ENCODE measurements around the gene ARMS2.

ARMS2 gene

DNA sequence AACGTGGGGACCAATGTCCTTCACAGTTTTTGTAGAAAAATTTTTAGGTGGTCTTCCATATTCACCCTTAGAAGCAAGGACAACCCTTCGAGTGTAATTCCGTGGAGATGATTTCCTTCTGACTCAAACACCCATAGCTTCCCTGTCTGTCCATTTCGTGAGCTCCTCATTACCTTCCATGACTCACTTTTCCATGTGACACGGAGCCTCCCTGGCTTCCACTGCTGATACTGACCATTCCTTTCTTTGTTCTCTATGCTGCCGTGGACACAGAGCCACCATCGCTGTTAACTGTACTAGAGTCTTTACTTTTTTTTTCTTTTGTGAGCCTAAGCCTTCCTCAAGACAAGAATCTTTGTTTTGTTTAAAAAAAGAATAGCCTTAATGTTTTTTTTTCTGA, 12.5 kb upstream of the ARMS2 start:
- TF ChIP-seq ZNF8 (CRISPR knock-in tag; IDR thresholded peaks at IDR 0.05) (no peak), ARNTL (CRISPR knock-in tag; IDR thresholded peaks at IDR 0.05; ENCODE audit: borderline replicate concordance, low read depth) (no peak), ZFP3 (CRISPR knock-in tag; IDR thresholded peaks at IDR 0.05) (no peak), RARB (CRISPR knock-in tag; IDR thresholded peaks at IDR 0.05) (no peak), BACH2 (CRISPR knock-in tag; IDR thresholded peaks at IDR 0.05; ENCODE audit: borderline replicate concordance) (no peak)
- peak; percentile 88 for ATAC-seq

DNA sequence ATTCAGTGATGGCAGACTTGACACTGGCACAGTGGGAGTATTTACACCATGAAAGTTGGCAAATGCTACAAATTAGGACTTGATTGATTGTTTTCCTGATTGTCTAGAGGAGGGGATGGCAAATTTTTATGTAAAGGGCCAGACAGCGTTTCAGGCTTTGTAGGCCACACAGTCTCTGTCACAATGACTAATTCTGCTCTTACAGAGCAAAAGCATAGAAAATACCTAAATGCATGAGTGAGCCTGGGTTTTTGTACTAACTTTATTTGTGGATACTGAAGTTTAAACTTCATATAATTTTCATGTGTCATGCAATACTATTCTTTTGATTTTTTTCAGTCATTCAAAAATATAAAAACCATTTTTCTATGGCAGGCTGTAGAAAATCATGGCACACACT, 9.0 kb upstream of the ARMS2 start:
- ATAC-seq: no peak
- TF ChIP-seq, protein P1, sequence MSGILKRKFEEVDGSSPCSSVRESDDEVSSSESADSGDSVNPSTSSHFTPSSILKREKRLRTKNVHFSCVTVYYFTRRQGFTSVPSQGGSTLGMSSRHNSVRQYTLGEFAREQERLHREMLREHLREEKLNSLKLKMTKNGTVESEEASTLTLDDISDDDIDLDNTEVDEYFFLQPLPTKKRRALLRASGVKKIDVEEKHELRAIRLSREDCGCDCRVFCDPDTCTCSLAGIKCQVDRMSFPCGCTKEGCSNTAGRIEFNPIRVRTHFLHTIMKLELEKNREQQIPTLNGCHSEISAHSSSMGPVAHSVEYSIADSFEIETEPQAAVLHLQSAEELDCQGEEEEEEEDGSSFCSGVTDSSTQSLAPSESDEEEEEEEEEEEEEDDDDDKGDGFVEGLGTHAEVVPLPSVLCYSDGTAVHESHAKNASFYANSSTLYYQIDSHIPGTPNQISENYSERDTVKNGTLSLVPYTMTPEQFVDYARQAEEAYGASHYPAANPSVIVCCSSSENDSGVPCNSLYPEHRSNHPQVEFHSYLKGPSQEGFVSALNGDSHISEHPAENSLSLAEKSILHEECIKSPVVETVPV (CRISPR knock-in tag; IDR thresholded peaks at IDR 0.05): no peak
- TF ChIP-seq ARNTL (CRISPR knock-in tag; IDR thresholded peaks at IDR 0.05; ENCODE audit: borderline replicate concordance, low read depth) (no peak), TOX (CRISPR knock-in tag; IDR thresholded peaks at IDR 0.05; ENCODE audit: borderline replicate concordance) (no peak), ZNF70 (CRISPR knock-in tag; IDR thresholded peaks at IDR 0.05) (no peak), ZNF565 (CRISPR knock-in tag; conservative IDR thresholded peaks at IDR 0.05; ENCODE audit: low read depth) (no peak), ZFP30 (CRISPR knock-in tag; IDR thresholded peaks at IDR 0.05) (no peak), BACH2 (CRISPR knock-in tag; IDR thresholded peaks at IDR 0.05; ENCODE audit: borderline replicate concordance) (no peak), GLIS3 (CRISPR knock-in tag; IDR thresholded peaks at IDR 0.05) (no peak), ESRRG (CRISPR knock-in tag; IDR thresholded peaks at IDR 0.05) (no peak), ZFP3 (CRISPR knock-in tag; IDR thresholded peaks at IDR 0.05) (no peak)

DNA sequence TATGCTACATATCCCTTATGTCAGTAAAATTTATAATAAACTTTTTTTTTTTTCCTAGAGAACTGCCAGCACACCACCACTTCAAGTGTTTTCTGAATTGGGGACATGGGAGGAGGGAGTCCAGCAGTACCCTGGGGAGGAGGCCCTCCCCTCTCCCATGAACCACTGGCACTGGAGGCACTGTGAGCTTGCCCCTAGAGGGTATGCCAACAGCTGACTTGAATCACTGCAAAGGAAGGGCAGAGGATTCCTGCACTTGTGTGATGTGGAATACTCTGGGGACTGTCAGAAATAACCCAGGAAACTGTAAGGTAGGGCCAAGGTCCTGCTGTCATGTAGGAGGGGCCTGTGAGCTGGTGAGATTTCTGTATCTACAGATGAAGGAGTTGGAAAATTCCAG, 8.5 kb upstream of the ARMS2 start:
- TF ChIP-seq PPARA (CRISPR knock-in tag; IDR thresholded peaks at IDR 0.05; ENCODE audit: borderline replicate concordance) (no peak), ZC3H10 (CRISPR knock-in tag; IDR thresholded peaks at IDR 0.05) (no peak), ZNF70 (CRISPR knock-in tag; IDR thresholded peaks at IDR 0.05) (no peak), CSDC2 (CRISPR knock-in tag; IDR thresholded peaks at IDR 0.05) (no peak)
- TF ChIP-seq, protein P2, sequence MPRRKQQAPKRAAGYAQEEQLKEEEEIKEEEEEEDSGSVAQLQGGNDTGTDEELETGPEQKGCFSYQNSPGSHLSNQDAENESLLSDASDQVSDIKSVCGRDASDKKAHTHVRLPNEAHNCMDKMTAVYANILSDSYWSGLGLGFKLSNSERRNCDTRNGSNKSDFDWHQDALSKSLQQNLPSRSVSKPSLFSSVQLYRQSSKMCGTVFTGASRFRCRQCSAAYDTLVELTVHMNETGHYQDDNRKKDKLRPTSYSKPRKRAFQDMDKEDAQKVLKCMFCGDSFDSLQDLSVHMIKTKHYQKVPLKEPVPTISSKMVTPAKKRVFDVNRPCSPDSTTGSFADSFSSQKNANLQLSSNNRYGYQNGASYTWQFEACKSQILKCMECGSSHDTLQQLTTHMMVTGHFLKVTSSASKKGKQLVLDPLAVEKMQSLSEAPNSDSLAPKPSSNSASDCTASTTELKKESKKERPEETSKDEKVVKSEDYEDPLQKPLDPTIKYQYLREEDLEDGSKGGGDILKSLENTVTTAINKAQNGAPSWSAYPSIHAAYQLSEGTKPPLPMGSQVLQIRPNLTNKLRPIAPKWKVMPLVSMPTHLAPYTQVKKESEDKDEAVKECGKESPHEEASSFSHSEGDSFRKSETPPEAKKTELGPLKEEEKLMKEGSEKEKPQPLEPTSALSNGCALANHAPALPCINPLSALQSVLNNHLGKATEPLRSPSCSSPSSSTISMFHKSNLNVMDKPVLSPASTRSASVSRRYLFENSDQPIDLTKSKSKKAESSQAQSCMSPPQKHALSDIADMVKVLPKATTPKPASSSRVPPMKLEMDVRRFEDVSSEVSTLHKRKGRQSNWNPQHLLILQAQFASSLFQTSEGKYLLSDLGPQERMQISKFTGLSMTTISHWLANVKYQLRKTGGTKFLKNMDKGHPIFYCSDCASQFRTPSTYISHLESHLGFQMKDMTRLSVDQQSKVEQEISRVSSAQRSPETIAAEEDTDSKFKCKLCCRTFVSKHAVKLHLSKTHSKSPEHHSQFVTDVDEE (CRISPR knock-in tag; IDR thresholded peaks at IDR 0.05): no peak
- ATAC-seq: no peak

DNA sequence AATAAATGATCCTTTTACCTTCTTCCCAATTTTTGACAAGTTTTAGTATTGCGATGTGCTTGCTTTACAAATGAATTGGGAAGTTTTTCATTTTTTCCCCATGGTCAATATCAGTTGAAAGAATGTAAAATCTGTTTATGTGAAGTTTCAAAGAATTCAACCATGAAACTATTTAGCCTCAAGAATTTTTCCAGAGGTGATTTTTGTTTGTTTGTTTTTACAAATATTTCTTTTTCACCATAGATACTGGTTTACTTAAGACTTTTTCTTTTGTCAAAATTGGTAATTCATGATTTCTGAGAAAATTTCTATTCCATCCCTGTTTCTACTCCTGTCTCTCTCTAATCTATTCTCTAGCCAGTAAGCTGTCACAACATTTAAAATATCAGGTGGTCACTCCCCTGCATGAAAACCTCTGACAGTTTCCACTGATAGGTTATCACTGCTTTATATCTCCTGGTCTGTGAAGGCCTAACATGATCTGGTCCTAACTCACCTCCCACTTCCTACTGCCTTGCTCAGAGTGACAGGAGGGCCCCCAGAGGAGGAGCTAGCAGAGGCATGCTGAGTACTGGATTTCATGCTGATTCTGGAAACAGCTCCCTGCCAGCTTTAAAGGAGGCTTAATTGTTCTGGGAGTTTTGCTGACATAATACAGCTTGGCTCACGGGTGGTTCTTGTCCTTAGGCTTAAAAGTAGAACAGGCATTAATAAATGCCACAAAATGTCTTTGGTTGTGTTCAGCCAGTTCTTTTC, 7.6 kb upstream of the ARMS2 start:
- no peak for ATAC-seq

More for the DNA sequence above, 7.6 kb upstream of the ARMS2 start:
- TF ChIP-seq, protein P3, sequence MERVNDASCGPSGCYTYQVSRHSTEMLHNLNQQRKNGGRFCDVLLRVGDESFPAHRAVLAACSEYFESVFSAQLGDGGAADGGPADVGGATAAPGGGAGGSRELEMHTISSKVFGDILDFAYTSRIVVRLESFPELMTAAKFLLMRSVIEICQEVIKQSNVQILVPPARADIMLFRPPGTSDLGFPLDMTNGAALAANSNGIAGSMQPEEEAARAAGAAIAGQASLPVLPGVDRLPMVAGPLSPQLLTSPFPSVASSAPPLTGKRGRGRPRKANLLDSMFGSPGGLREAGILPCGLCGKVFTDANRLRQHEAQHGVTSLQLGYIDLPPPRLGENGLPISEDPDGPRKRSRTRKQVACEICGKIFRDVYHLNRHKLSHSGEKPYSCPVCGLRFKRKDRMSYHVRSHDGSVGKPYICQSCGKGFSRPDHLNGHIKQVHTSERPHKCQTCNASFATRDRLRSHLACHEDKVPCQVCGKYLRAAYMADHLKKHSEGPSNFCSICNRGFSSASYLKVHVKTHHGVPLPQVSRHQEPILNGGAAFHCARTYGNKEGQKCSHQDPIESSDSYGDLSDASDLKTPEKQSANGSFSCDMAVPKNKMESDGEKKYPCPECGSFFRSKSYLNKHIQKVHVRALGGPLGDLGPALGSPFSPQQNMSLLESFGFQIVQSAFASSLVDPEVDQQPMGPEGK (CRISPR knock-in tag; IDR thresholded peaks at IDR 0.05; ENCODE audit: borderline replicate concordance): no peak
- TF ChIP-seq OSR1 (CRISPR knock-in tag; IDR thresholded peaks at IDR 0.05) (no peak), SNAI2 (CRISPR knock-in tag; IDR thresholded peaks at IDR 0.05) (no peak), TOX (CRISPR knock-in tag; IDR thresholded peaks at IDR 0.05; ENCODE audit: borderline replicate concordance) (no peak), GLIS3 (CRISPR knock-in tag; IDR thresholded peaks at IDR 0.05) (no peak), ZC3H10 (CRISPR knock-in tag; IDR thresholded peaks at IDR 0.05) (no peak), CSDC2 (CRISPR knock-in tag; IDR thresholded peaks at IDR 0.05) (no peak), ZNF8 (CRISPR knock-in tag; IDR thresholded peaks at IDR 0.05) (no peak), RARB (CRISPR knock-in tag; IDR thresholded peaks at IDR 0.05) (no peak), ZFP3 (CRISPR knock-in tag; IDR thresholded peaks at IDR 0.05) (no peak), PPARA (CRISPR knock-in tag; IDR thresholded peaks at IDR 0.05; ENCODE audit: borderline replicate concordance) (no peak), BACH2 (CRISPR knock-in tag; IDR thresholded peaks at IDR 0.05; ENCODE audit: borderline replicate concordance) (no peak), ZNF70 (CRISPR knock-in tag; IDR thresholded peaks at IDR 0.05) (no peak)
- TF ChIP-seq, protein P4, sequence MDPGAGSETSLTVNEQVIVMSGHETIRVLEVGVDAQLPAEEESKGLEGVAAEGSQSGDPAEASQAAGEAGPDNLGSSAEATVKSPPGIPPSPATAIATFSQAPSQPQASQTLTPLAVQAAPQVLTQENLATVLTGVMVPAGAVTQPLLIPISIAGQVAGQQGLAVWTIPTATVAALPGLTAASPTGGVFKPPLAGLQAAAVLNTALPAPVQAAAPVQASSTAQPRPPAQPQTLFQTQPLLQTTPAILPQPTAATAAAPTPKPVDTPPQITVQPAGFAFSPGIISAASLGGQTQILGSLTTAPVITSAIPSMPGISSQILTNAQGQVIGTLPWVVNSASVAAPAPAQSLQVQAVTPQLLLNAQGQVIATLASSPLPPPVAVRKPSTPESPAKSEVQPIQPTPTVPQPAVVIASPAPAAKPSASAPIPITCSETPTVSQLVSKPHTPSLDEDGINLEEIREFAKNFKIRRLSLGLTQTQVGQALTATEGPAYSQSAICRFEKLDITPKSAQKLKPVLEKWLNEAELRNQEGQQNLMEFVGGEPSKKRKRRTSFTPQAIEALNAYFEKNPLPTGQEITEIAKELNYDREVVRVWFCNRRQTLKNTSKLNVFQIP (CRISPR knock-in tag; IDR thresholded peaks at IDR 0.05; ENCODE audit: borderline replicate concordance, low read depth): no peak
- TF ChIP-seq, protein P2 (CRISPR knock-in tag; IDR thresholded peaks at IDR 0.05): no peak
- TF ChIP-seq, protein P5, sequence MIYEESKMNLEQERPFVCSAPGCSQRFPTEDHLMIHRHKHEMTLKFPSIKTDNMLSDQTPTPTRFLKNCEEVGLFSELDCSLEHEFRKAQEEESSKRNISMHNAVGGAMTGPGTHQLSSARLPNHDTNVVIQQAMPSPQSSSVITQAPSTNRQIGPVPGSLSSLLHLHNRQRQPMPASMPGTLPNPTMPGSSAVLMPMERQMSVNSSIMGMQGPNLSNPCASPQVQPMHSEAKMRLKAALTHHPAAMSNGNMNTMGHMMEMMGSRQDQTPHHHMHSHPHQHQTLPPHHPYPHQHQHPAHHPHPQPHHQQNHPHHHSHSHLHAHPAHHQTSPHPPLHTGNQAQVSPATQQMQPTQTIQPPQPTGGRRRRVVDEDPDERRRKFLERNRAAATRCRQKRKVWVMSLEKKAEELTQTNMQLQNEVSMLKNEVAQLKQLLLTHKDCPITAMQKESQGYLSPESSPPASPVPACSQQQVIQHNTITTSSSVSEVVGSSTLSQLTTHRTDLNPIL (CRISPR knock-in tag; IDR thresholded peaks at IDR 0.05; ENCODE audit: low read depth): no peak
